Measurements from ENCODE around the gene TPP1.

TPP1 gene

GRCh38 chr11:6646918-6647679 is 27.9 kb upstream of the TPP1 start:
- DNase-seq = peak in 5 of 6 experiments; percentile 18 to 43 (median 34)

DNA sequence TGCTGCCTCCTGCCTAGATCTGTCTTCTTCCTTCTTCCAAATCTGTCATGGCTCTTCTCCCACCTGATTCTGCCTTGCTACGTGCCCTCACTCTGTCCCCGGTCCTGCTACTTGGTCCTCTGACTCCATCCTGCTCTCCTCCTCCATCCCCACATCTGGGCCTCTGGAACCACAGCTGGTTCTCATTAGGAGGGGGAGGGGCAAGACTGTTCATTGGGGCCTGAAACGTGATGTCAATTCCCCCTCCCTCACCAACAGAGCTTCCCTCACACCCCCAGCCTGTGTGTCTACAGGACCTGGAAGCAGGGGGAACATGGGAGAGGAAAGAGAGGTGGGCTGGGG is 27.3 kb upstream of the TPP1 start:
- no peak for DNase-seq

DNA sequence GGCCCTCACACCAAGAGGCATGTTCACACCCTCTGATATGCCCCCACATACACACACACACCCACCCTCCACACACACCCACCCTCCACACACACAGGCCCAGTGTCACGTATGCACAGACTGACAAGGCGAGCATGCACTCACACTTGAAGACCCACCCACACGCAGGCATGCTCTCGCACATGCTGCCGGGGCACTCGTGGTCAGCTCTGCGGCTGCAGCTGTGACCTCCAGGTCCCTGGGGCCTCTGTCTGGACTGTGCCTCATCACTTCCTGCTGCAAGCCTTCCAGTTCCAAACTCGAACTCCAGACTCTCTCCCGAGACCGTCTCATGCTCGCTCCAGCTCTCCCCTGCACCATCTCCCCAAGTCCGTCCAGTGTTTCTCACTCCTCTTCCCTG is 26.8 kb upstream of the TPP1 start:
- no peak for DNase-seq

DNA sequence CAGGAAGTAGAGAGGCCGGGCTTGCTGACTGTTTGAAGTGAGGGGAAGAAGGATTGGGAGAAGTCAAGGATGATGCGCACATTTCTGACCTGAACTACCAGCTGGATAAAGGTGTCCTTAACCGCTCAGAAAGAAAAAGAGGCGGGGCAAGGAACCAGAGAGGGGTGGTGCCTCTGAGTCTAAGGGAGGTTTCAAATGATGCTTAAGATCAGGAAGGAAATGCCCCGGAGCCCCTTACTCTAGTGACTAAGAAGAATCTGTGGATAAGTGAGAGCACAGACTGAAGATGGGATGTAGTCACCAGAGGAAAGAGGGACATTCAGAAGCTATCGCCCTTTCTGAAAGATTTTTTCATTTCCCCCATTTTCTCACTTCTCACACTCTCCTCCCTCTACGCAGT is 23.7 kb upstream of the TPP1 start:
- DNase-seq = no peak

DNA sequence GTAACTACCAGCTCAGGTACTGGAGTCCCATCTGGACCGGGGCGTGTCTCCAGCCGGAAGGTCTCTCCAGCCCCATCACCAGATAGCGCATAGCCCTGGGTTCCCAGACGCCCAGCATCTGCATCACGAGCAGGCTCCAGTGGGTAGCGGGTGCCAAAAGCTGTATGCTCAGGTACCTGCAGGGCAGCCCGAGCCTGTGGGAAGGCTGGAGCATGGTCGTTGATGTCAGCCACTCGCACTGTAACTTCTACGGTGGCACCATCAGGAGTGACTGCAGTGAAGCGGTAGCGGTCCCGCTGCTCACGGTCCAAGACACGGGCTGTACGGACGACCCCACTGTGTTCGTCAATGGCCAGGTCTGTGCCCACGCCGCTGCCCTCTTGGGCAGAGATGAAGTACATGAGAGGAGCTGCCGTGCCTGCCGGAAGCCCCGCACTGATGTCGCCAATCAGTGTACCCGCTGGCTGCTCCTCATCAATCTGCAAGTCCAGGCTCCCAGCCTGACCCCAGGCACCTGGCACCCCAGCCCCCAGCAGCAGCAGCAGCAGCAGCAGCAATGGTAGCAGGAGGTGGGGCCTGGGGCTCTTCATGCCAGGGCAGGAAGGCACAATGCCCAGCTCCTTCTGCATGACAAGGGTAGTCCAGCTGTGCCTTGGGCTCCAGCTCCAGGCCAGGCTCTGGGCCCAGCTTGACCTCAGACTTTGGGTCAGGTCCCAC is 21.9 kb upstream of the TPP1 start:
- no peak for DNase-seq

GRCh38 chr11:6640036-6640984 is 21.1 kb upstream of the TPP1 start:
- DNase-seq = no peak

DNA sequence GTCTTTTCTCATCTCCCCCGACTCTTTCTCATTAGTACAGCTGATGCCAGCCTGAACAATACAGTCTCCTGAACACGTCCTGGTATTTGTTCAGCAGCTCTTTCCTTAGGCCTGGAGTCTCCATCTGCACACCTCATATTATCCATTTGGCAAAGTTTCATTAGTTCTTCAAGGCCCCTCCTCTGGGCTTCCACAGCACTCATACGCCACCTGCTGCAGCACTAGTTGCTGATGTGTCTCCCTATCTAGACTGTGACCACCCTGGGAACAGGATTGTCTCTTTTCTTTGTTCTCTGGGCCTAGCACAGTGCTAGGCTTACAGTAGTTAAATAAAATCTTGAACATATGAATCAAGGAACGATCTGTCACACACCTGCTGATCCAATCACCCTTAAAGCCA is 19.2 kb upstream of the TPP1 start:
- DNase-seq = no peak

- no peak for DNase-seq
Measured at GRCh38 chr11:6637871-6638270, 18.6 kb upstream of the TPP1 start.

GRCh38 chr11:6636480-6636879 is 17.3 kb upstream of the TPP1 start:
- DNase-seq = no peak

DNA sequence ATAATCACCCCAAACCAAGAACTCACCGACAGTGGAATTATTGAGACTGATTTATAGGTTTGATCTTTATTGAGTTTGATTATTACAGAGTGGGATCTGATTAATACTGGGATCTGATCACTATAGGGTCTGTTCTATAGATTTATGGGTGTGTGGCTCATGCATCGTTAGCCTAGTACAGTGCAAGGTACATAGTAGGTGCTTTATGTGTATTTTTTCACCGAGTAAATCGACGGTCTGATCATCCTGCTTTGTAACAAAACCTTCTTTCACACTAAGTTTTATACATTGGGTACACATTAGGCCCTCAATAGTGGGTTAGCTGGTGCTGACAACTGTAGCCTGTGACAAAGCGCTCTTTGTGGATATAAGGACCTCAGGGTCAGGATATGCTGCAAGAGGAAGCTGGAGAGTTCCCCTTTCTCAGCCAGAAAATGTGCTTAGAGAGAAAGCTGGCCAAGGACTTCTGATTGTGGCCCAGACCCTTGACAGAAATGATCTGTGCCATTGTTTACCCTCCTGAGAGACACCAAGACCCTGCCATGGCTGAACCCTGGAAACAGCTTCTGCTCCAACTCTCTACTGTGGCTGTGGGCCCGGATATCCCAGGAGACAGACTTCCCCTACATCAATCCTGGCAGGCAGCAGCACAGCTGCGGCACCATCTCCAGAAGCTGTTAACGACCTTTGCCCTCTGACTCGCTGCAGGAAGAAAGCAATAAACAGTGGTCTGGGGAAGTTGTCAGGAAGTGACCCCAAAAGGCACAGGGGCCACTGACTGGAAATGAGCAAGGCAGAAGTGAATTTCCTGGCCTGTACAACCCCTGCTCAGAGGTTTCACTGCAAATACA is 16.1 kb upstream of the TPP1 start:
- no peak for DNase-seq

- DNase-seq = no peak
Measured at GRCh38 chr11:6634534-6634933, 15.3 kb upstream of the TPP1 start.

DNA sequence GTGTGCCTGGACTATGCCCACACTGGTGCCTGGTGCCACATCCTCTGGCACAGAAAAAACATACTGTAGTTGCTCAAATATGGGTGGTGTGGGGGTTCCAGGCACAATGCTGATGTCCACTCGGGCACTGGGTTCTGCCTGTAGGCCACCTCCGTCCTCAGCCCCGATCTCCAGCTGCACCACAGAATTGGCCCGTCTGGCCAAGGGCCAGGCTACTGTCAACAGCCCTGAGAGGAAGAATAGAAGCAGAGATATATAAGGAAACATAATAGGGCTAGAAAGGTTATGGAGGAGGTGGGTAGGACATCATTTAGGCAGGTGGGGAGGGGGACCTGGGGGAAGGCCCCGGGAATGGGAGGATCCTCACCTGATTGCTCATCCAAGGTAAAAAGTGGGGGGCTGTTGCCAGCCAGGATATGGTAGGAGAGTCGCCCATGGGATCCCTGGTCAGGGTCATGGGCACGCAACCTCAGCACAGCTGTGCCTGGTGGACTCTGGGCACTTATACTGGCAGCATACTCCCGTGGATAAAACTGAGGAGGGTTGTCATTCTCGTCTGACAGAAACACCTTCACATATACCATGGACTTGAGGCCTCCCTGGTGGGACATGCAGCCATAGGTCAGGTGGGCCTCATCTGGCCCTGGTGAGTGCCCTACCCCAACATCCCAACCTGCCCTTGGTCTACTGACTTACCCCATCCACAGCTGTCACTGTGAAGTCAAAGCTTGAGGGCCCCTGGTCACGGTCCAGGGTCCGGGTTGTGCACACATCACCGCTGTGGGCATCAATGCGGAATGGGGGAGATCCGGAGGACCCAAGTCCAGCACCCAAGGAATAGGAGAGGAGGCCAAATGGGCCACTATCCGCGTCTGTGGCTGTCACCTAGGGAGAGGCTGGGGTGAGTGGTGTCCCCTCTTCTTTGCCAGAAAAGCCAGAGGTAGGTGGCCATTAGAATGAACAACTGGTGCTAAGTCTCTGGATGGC is 14.5 kb upstream of the TPP1 start:
- no peak for DNase-seq

GRCh38 chr11:6632116-6633073 is 13.2 kb upstream of the TPP1 start:
- no peak for DNase-seq

DNA sequence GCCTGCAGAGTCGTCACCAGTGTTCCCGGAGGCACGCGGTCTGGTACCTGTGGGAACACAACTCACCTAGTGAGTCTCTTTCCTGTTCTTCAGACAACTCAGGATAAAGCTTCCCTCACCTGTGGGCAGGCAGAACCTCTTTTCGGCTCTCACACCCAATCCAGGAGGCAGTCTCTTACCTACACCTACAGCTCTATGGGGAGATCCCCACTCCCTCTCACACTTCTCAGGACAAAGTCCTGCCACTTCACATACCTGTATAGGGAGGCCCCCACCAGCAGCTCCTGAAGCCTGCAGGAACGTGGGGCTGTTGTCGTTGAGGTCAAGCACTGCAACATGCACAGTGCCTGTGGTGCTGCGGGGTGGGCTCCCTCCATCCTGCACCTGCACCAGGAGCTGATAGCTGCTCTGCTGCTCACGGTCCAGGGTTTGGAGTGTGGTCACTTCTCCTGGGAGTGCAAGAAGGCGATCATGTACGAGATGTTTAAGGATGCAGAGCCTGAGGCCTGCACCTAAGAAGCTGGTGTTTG is 12.2 kb upstream of the TPP1 start:
- no peak for DNase-seq

DNA sequence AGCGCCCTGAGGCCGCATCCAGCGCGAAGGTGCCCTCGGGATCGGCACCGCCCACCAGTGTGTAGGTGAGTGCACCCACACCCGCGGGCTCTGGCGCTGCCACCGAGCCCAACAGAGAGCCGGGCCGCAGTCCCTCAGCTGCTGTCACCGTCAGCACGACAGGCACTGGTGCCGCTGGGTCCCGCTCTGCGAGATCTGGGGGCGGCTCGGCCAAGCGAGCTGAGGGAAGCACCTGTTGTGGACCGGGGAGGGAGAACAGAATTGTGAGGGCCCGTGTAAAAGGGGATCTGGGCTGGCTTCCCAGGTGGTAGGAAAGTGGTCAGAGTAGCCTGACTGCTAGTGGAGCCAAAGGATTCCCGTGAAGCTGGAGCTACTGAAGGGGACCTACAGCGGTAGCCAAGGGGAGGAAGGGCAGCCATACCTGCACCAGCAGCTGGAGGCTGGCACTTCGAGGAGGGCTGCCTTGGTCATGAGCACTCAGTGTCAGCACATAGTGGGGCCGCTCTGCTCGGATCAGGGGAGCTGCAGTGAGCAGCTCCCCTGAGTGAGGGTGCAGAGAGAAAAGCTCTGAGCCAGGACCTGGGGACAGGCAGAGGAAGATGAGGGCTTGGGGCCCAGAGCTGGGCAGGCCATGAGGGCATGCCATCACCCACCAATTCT is 11.5 kb upstream of the TPP1 start:
- DNase-seq = no peak

DNA sequence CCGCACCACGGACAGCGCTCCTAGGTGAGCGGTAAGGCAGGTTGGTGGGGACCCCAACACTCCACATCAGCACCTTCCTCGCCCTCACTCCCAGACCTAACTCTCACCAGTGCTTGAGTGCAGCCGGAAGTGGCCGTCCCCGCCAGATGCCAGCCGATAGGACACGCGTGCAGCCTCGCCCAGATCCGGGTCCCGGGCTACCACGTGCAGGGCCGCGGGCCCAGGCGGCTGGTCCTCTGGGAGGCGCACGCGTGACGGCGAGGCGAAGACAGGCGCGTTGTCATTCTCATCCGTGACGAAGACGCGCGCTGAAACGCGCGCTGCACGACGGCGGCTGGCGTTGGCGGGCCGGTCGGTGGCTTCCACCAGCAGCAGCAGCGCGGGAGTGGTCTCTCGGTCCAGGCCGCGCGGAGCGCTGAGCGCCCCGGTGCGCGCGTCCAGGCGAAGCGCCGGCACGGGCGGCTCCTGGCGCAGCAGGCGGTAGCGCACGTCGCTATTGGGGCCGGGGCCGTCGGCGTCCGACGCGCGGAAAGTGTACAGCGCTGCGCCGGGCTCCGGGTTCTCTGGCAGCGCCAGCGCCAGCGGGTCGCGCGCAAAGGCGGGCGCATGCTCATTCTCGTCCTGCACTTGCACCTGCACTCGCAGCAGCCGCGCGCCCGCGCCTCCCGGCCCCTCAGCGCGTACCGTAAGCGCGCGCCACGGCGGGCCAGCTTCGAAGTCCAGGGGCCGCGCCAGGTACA is 10.8 kb upstream of the TPP1 start:
- no peak for DNase-seq

GRCh38 chr11:6629573-6629891 is 10.3 kb upstream of the TPP1 start:
- no peak for DNase-seq

DNA sequence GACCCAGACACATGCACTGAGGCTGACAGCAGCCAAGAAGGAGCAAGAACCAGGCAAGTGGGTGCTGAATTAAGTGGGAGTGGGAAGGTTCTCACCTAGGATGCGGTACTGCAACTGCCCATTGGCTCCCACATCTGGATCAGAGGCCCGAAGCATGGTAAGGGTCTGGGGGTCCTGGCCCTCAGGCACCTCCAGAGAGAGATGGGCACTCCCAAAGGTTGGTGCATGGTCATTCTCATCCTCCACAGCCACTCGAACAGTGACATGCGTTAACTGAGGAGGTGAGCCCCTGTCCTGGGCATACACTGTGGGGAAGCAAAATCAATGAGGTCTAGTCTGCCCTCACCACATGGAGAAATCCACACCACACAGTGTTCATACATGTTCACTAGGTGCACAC is 9.3 kb upstream of the TPP1 start:
- DNase-seq = no peak
